Transverse colon (tissue), 4 donors: ENCODE results near the gene CLCNKB. TPM values are rescaled to one million over a fixed set of nuclear protein-coding genes. Genes with fewer than 3 reads are reported as not detected.

Source experiments
- DNase-seq: peaks from one replicate; pipeline ENCODE4 v3.0.0-alpha.2; 2019
- H3K27ac ChIP-seq, 4 donors: fragments of 200-600 bp; sonication (generic); 2 replicates each; pipeline ENCODE4 v1.5.1; 2016 to 2018; ENCODE audit warnings: inconsistent platforms in 4 of 4
- H3K27me3 ChIP-seq: fragments of 200-600 bp; sonication (generic); 2 replicates; pipeline ENCODE4 v1.5.1; 2017; ENCODE audit warnings: inconsistent platforms
- H3K36me3 ChIP-seq, 4 donors: fragments of 200-600 bp; sonication (generic); 2 replicates each; pipeline ENCODE4 v1.5.1; 2017 to 2019; ENCODE audit warnings: inconsistent platforms in 4 of 4
- H3K4me1 ChIP-seq, 4 donors: fragments of 200-600 bp; sonication (generic); 2 replicates each; pipeline ENCODE4 v1.5.1; 2017 to 2020; ENCODE audit warnings: inconsistent platforms in 4 of 4
- H3K4me3 ChIP-seq, 4 donors: fragments of 200-600 bp; sonication (generic); 1 replicate in 1 of 4; 2 replicates in 3 of 4; pipeline versions ENCODE4 v1.5.1 to v1.6.1; 2017 to 2019; ENCODE audit warnings: inconsistent platforms in 4 of 4
- H3K9me3 ChIP-seq, 2 donors: fragments of 200-600 bp; sonication (generic); 2 replicates each; pipeline ENCODE4 v1.5.1; 2017 to 2019; ENCODE audit warnings: inconsistent platforms in 2 of 2
- EP300 ChIP-seq: sonication (generic); formaldehyde crosslinking; IDR thresholded peaks from one replicate; pipeline ENCODE4 v1.6.1; 2017; ENCODE audit warnings: antibody characterized with exemption, low read depth
- POLR2A ChIP-seq: fragments of 450-650 bp; IDR thresholded peaks from one replicate; pipeline ENCODE4 v1.6.1; 2016; ENCODE audit warnings: antibody characterized with exemption, mild to moderate bottlenecking, moderate library complexity
- POLR2AphosphoS5 ChIP-seq, 3 donors: sonication (generic); formaldehyde crosslinking; IDR thresholded peaks; one replicate each; pipeline ENCODE4 v1.6.1; 2016; ENCODE audit warnings: antibody characterized with exemption in 3 of 3
- whole genome bisulfite sequencing, 2 donors: methylation state at CpG; one replicate each; pipeline ENCODE4 v1.1.5; 2018; ENCODE audit warnings: low coverage in 1 of 2; 5-methylcytosine and 5-hydroxymethylcytosine counted together
- in situ Hi-C, 4 donors: fragments of 200-750 bp; cut with MboI; loops; one replicate each; pipeline versions ENCODE4 v1.15.0 to v1.15.1; 2017; ENCODE audit warnings: low sequenced_read_pairs in 3 of 4, low pct_ligation_motif_present in 1 of 4, low pct_unique_long_range_greater_than_20kb in 1 of 4
- intact Hi-C: fragments of 100-400 bp; cut with DNase I; formaldehyde crosslinking; loops from one replicate; pipeline ENCODE4 v1.15.1; 2023; ENCODE audit warnings: low total_unique reads
- total RNA-seq, 4 donors: library from RNA; depleted of rRNA; stranded (reverse); fragments of >200 nt; gene quantifications; one replicate each; pipeline ENCODE4 v1.1.0, GENCODE V29; 2016
- TF ChIP-seq, protein P1 (sequence below), 5 experiments: fragments of 200-600 bp in 3 of 5; fragments of 450-650 bp in 2 of 5; sonication (generic) in 3 of 5; IDR thresholded peaks; 1 replicate in 2 of 5; 2 replicates in 3 of 5; pipeline ENCODE4 v1.5.1; 2016 to 2017; ENCODE audit warnings: antibody characterized with exemption in 5 of 5, inconsistent platforms in 3 of 5, mild to moderate bottlenecking in 2 of 5, moderate library complexity in 1 of 5

The CLCNKB gene
- total RNA-seq, 4 donors from 2014 or later: 0.48 to 1.1 TPM; not detected in 2

DNA sequence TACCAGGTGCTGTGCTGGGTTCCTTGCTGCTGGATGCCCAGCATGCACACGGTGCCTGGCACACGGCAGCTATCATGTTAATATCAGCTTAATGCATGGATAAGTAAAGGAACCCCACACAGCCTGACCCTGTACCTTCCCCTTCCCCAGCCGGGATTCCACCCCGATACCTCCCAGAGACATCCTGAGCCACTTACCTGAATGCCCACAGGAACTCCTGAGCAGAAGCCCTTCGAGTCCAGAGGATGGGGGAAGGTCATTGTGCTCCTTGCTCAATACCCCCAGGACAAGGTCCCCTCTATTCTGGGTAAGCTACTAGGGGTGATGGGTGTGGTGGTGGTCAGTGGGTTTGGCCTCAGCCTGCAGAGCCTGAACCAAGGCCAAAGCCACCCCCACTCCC lies 28.5 kb downstream of the CLCNKB start:
- DNase-seq: no peak
- H3K4me3 ChIP-seq: no peak overlapping the region
- no peaks in the 10 kb centered on the region for H3K9me3 ChIP-seq
- in situ Hi-C loops: no loop called here
- TF ChIP-seq POLR2A (no peak), POLR2AphosphoS5 (IDR thresholded peaks at IDR 0.05) (no peak), EP300 (no peak)
- TF ChIP-seq, protein P1, sequence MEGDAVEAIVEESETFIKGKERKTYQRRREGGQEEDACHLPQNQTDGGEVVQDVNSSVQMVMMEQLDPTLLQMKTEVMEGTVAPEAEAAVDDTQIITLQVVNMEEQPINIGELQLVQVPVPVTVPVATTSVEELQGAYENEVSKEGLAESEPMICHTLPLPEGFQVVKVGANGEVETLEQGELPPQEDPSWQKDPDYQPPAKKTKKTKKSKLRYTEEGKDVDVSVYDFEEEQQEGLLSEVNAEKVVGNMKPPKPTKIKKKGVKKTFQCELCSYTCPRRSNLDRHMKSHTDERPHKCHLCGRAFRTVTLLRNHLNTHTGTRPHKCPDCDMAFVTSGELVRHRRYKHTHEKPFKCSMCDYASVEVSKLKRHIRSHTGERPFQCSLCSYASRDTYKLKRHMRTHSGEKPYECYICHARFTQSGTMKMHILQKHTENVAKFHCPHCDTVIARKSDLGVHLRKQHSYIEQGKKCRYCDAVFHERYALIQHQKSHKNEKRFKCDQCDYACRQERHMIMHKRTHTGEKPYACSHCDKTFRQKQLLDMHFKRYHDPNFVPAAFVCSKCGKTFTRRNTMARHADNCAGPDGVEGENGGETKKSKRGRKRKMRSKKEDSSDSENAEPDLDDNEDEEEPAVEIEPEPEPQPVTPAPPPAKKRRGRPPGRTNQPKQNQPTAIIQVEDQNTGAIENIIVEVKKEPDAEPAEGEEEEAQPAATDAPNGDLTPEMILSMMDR (IDR thresholded peaks at IDR 0.05): no peak
- WGBS, 2 donors: 79% methylated on average over 5 of the region's 5 CpGs; no CpG with 5 or more reads in 1 of the 2 donors
- no peak overlapping the region for H3K27ac ChIP-seq
- H3K4me1 ChIP-seq: peaks cover 3 to 14% (median 10%) of the 10 kb centered on the region in 4 donors
- H3K27me3 ChIP-seq: peaks cover 11% of the 10 kb centered on the region
- no peaks in the 10 kb centered on the region for H3K36me3 ChIP-seq
- intact Hi-C loops: loop anchor here (10.0 kb wide), 1 partner anchor 293 kb away; the partner anchor contains the start of gene SZRD1

DNA sequence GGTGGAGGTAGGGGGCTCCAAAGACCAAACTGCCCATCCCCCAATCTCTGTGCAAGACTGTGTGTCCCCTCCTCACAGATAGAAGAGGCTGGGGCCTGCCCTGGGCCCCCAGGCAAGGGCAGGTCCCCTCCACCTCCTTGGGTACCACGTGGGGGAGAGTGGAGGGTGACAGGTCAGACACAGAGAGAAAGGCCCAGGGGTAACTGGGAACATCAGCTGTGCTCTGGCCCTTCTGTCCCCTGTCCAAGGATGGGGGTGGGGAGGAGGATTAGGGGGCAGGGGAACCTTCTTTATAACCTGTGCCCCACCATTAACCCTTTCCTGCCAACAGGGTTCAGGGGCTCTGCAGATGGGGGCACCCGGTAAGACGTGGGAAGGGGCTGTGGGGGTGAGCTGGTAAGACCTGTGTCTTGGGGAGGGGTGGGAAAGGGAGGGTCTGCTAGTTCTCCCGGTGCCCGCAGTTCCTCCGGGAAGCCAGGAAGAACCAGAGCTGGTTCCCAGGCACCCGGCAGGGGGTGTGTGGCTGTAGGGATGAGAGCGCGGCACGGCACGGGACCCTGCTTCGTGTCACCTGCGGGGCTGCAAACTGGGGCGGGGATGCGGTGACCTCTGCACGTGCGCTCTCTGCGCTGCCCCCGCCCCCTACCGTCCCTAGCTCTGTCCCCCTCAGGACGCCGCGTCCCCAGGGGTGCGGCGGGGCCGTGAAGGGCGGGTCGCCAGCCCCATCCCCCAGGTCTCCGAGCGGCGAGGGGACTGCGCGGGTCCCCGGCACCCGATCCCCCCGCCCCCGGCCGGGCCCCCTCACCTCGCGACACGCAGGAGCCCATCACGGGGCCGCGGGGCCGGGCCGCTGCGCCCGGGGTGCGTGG lies 29.3 kb downstream of the CLCNKB start:
- peaks cover 11% of the 10 kb centered on the region for H3K27me3 ChIP-seq
- in situ Hi-C loops (no loop called here), intact Hi-C loops (loop anchor here (10.0 kb wide), 1 partner anchor 292 kb away; the partner anchor contains the start of gene SZRD1)
- H3K4me3 ChIP-seq: peak overlapping the region in 3 of 4 donors; percentile 33 to 47 (median 41)
- TF ChIP-seq EP300 (no peak), POLR2AphosphoS5 (IDR thresholded peaks at IDR 0.05) (no peak), POLR2A (no peak)
- TF ChIP-seq, protein P1 (IDR thresholded peaks at IDR 0.05): no peak
- H3K36me3 ChIP-seq: no peaks in the 10 kb centered on the region
- WGBS, 2 donors: 8% methylated on average over 41 of the region's 49 CpGs; no CpG with 5 or more reads in 1 of the 2 donors
- DNase-seq: no peak
- H3K27ac ChIP-seq: no peak overlapping the region
- H3K9me3 ChIP-seq: no peaks in the 10 kb centered on the region
- H3K4me1 ChIP-seq: peaks cover 3 to 14% (median 10%) of the 10 kb centered on the region in 4 donors

DNA sequence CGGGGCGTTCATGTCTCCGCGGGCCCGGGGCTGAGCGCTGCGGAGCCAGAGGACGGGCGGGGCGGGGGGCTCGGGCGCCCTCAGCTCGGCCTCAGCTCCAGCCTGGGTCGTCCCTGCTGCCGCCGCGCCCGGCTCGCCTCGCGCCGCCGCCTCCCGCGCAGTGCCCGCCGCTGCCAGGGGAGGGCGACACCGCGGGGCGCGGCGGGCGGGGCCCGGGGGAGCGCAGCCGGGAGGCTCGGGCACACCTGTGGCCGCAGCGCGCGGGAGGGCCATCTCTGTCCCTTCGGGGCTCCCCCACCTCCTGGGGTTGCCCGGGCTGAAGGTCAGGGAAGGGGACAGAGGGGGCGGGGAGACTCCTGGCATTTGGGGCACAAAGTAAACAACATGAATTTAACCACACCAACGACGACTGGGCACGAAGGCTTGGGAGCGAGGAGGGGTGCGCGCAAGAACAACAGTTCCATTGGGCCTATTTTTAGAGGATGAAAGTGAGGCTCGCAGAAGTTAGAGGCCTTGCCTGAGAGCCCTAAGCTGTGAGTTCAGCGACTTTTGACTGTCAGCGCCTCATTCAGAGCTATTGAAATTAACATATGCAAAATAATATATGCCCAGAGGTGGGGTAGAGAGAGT lies 30.0 kb downstream of the CLCNKB start, which contains the start of gene FAM131C:
Gene FAM131C, minus strand, starts transcription at position 162 of the 630 bp plus-strand sequence. CDS start 209 bp downstream, outside the sequence.
- WGBS, 2 donors: 1 to 4% methylated on average over 11 to 38 of the region's 54 CpGs
- intact Hi-C loops: loop anchor here (10.0 kb wide), 1 partner anchor 291 kb away; the partner anchor contains the start of gene SZRD1
- DNase-seq: peak; percentile 60
- no peaks in the 10 kb centered on the region for H3K36me3 ChIP-seq
- H3K27ac ChIP-seq: peak within 1 kb of the TSS in 1 of 4 donors; percentile 1
- in situ Hi-C loops: no loop called here
- H3K4me3 ChIP-seq: peak within 1 kb of the TSS in 3 of 4 donors; percentile 33 to 47 (median 41)
- TF ChIP-seq, protein P1 (IDR thresholded peaks at IDR 0.05): peak in 3 of 5 experiments; percentile 17 to 41 (median 25)
- TF ChIP-seq POLR2AphosphoS5 (IDR thresholded peaks at IDR 0.05) (no peak), EP300 (no peak), POLR2A (no peak)
- H3K27me3 ChIP-seq: peaks cover 11% of the 10 kb centered on the region
- H3K4me1 ChIP-seq: peaks cover 3 to 14% (median 10%) of the 10 kb centered on the region in 4 donors
- no peaks in the 10 kb centered on the region for H3K9me3 ChIP-seq

DNA sequence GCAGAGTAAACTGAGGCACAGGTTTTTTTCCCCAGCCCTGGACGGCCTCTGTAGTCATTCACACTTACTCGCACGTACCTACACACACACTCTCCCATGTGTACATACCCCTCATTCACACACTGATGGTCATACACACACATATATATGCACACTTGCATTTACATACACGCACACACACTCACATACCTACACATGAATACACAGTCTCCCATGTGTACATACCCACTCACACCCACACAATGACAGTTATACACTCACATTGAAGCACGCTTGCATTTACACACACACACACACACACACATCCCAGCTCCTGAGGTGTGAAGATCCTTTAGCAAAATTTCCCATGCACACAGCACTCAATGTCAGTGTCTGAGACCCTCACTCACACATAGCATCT lies 30.6 kb downstream of the CLCNKB start:
- H3K27me3 ChIP-seq: peaks cover 11% of the 10 kb centered on the region
- TF ChIP-seq EP300 (no peak), POLR2AphosphoS5 (IDR thresholded peaks at IDR 0.05) (no peak), POLR2A (no peak)
- TF ChIP-seq, protein P1 (IDR thresholded peaks at IDR 0.05): no peak
- peak overlapping the region in 1 of 4 donors; percentile 1 for H3K27ac ChIP-seq
- in situ Hi-C loops (no loop called here), intact Hi-C loops (loop anchor here (10.0 kb wide), 1 partner anchor 291 kb away; the partner anchor contains the start of gene SZRD1)
- peaks cover 3 to 19% (median 14%) of the 10 kb centered on the region in 4 donors for H3K4me1 ChIP-seq
- no peaks in the 10 kb centered on the region for H3K36me3 ChIP-seq
- peak overlapping the region in 1 of 4 donors; percentile 47 for H3K4me3 ChIP-seq
- DNase-seq: no peak
- no peaks in the 10 kb centered on the region for H3K9me3 ChIP-seq
- 52 to 70% methylated on average over 3 to 5 of the region's 5 CpGs for WGBS, 2 donors
